MM.1S (cell line): ENCODE results near the gene ETV5.

Source experiments
- DNase-seq: peaks from one replicate; pipeline ENCODE4 v3.0.0-alpha.2; 2015
- H2AFZ ChIP-seq: fragments of 300-600 bp; sonication (generic); 2 replicates; pipeline ENCODE4 v1.6.0; 2016; ENCODE audit warnings: antibody characterized with exemption, low read length
- H3F3A ChIP-seq: fragments of 300-600 bp; sonication (generic); 2 replicates; pipeline ENCODE4 v1.6.1; 2016; ENCODE audit warnings: mild to moderate bottlenecking, antibody characterized with exemption, low read length, moderate library complexity, mixed read lengths; ENCODE audit not compliant: insufficient read depth
- H3K27ac ChIP-seq: fragments of 300-600 bp; sonication (generic); 2 replicates; pipeline ENCODE4 v1.5.1; 2016; ENCODE audit warnings: mild to moderate bottlenecking, low read length
- H3K27me3 ChIP-seq: fragments of 300-600 bp; sonication (generic); replicated peaks from 2 replicates; pipeline ENCODE4 v1.6.0; 2016; ENCODE audit warnings: low read length; ENCODE audit not compliant: insufficient read depth
- H3K36me3 ChIP-seq: fragments of 300-600 bp; sonication (generic); replicated peaks from 2 replicates; pipeline ENCODE4 v1.6.1; 2016; ENCODE audit warnings: mild to moderate bottlenecking, low read length, mixed read lengths; ENCODE audit not compliant: insufficient read depth
- H3K4me1 ChIP-seq: fragments of 300-600 bp; sonication (generic); 2 replicates; pipeline ENCODE4 v1.6.1; 2016; ENCODE audit warnings: low read length, mixed read lengths
- H3K4me2 ChIP-seq: fragments of 300-600 bp; sonication (generic); 2 replicates; pipeline ENCODE4 v1.6.0; 2016; ENCODE audit warnings: low read depth, low read length
- H3K4me3 ChIP-seq: fragments of 300-600 bp; sonication (generic); 2 replicates; pipeline ENCODE4 v1.5.1; 2016; ENCODE audit warnings: low read length, mixed read lengths
- H3K79me2 ChIP-seq: fragments of 300-600 bp; sonication (generic); 2 replicates; pipeline ENCODE4 v1.6.1; 2016; ENCODE audit warnings: mixed run types, low read length, mixed read lengths
- H3K9ac ChIP-seq: fragments of 300-600 bp; sonication (generic); 2 replicates; pipeline ENCODE4 v1.6.1; 2016; ENCODE audit warnings: low read length, mixed read lengths
- H3K9me2 ChIP-seq: fragments of 300-600 bp; sonication (generic); replicated peaks from 2 replicates; pipeline ENCODE4 v1.6.1; 2016; ENCODE audit warnings: mild to moderate bottlenecking, low read length, mixed read lengths; ENCODE audit not compliant: insufficient read depth
- H3K9me3 ChIP-seq: fragments of 300-600 bp; sonication (generic); replicated peaks from 2 replicates; pipeline ENCODE4 v1.6.1; 2016; ENCODE audit warnings: mild to moderate bottlenecking, low read length, mixed read lengths; ENCODE audit not compliant: insufficient read depth
- H4K20me1 ChIP-seq: fragments of 300-600 bp; sonication (generic); 2 replicates; pipeline ENCODE4 v1.6.1; 2016; ENCODE audit warnings: mild to moderate bottlenecking, low read length, moderate library complexity, mixed read lengths; ENCODE audit not compliant: insufficient read depth
- EZH2 ChIP-seq: fragments of 300-600 bp; sonication (generic); optimal IDR thresholded peaks from 2 replicates; pipeline ENCODE3; 2017; ENCODE audit warnings: low read depth, mild to moderate bottlenecking, antibody characterized with exemption, low read length, mixed read lengths
- EZH2phosphoT487 ChIP-seq: fragments of 300-600 bp; sonication (generic); IDR thresholded peaks from 2 replicates; pipeline ENCODE4 v1.6.1; 2018; ENCODE audit warnings: antibody characterized with exemption, low read length
- TF ChIP-seq, protein P1 (sequence below): fragments of 300-600 bp; sonication (generic); IDR thresholded peaks from 2 replicates; pipeline ENCODE4 v1.5.1; 2016; ENCODE audit warnings: antibody characterized with exemption, low read length, mixed read lengths

ETV5 gene

DNA sequence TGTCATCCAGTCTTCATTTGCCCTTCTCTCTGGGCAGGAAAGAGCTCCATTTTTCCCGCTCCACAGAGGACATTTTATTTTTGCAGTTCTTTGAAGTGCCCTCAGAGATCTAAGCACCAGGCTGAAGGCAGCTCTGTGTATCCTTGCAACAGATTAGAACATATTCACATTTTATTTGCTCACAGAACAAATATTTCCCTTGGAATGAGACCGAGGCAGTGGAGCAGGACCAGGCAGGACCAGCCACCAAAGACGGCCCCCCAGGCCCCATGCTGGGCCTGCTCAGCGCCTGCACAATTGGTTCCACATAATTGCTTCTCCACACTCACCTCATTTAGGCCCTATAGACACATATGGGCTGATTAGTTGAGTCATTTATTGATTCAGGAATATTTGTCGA is 15.7 kb upstream of the ETV5 start:
- Histone ChIP-seq H4K20me1 (no peaks in the 10 kb centered on the region), H3K27ac (no peak overlapping the region), H3K79me2 (no peaks in the 10 kb centered on the region), H3K27me3 (no peaks in the 10 kb centered on the region), H3K4me2 (no peak overlapping the region), H3K9me2 (no peaks in the 10 kb centered on the region), H3K9me3 (no peaks in the 10 kb centered on the region), H3K36me3 (no peaks in the 10 kb centered on the region), H3K9ac (no peak overlapping the region), H3K4me1 (peaks cover under 1% of the 10 kb centered on the region; the same call in 1 of the 2 replicates), H2AFZ (no peak overlapping the region), H3K4me3 (no peak overlapping the region), H3F3A (no peaks in the 10 kb centered on the region)
- no peak for DNase-seq
- no peak for TF ChIP-seq EZH2
- TF ChIP-seq EZH2phosphoT487, result no peak
- TF ChIP-seq, protein P1, sequence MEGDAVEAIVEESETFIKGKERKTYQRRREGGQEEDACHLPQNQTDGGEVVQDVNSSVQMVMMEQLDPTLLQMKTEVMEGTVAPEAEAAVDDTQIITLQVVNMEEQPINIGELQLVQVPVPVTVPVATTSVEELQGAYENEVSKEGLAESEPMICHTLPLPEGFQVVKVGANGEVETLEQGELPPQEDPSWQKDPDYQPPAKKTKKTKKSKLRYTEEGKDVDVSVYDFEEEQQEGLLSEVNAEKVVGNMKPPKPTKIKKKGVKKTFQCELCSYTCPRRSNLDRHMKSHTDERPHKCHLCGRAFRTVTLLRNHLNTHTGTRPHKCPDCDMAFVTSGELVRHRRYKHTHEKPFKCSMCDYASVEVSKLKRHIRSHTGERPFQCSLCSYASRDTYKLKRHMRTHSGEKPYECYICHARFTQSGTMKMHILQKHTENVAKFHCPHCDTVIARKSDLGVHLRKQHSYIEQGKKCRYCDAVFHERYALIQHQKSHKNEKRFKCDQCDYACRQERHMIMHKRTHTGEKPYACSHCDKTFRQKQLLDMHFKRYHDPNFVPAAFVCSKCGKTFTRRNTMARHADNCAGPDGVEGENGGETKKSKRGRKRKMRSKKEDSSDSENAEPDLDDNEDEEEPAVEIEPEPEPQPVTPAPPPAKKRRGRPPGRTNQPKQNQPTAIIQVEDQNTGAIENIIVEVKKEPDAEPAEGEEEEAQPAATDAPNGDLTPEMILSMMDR, result no peak

DNA sequence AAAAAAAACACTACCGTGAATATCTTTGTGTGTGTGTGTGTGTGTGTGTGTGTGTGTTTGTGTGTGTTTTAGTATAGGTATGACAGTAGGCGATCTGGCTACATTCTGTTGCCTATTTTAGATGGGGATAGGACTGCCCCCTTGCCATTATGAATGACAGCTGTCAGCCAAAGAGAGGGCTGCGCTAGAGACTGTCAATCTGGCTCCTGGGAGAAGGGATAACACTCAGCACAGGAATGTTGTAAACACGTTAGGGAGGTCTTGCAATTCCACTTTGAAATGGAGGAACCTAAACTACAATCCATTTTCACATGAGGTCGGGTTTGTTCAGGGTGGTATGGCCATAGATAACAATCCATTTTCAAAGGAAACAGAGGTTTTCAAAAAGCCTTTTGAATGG is 14.1 kb upstream of the ETV5 start:
- Histone ChIP-seq H3K27ac (no peak overlapping the region), H3F3A (peaks cover 12% of the 10 kb centered on the region), H3K4me2 (no peak overlapping the region), H3K4me1 (peaks cover 15% of the 10 kb centered on the region), H3K27me3 (no peaks in the 10 kb centered on the region), H3K9me3 (no peaks in the 10 kb centered on the region), H3K4me3 (no peak overlapping the region), H4K20me1 (no peaks in the 10 kb centered on the region), H2AFZ (no peak overlapping the region), H3K79me2 (no peaks in the 10 kb centered on the region), H3K9me2 (no peaks in the 10 kb centered on the region), H3K36me3 (no peaks in the 10 kb centered on the region), H3K9ac (no peak overlapping the region)
- no peak for TF ChIP-seq EZH2phosphoT487
- no peak for TF ChIP-seq EZH2
- TF ChIP-seq, protein P1, result no peak
- no peak for DNase-seq

DNA sequence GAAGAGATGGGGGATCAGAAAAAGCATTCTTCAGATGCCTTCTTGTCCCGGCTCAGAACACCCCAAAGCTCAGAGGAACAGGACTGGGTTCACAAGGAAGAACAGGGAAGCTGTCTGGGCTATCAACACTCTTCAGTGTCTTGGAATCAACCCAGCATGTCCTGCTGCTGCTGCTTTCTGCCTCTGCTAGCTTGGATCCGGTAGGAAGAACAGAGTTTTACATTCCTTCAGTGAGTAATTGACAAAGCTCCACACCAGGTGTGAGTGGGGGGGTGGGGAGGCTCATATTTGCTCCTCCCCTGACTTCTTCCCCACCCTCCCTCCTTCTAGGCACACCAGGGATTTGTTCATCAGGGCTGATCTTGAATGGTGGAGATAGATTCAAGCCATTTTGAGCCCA is 13.1 kb upstream of the ETV5 start:
- Histone ChIP-seq H3F3A (peaks cover 22% of the 10 kb centered on the region), H3K9ac (no peak overlapping the region), H3K27me3 (no peaks in the 10 kb centered on the region), H3K9me3 (no peaks in the 10 kb centered on the region), H3K4me2 (no peak overlapping the region), H3K4me1 (peaks cover 25% of the 10 kb centered on the region), H4K20me1 (no peaks in the 10 kb centered on the region), H2AFZ (no peak overlapping the region), H3K27ac (no peak overlapping the region), H3K79me2 (no peaks in the 10 kb centered on the region), H3K4me3 (no peak overlapping the region), H3K9me2 (no peaks in the 10 kb centered on the region), H3K36me3 (no peaks in the 10 kb centered on the region)
- TF ChIP-seq EZH2phosphoT487, result no peak
- TF ChIP-seq EZH2, result no peak
- TF ChIP-seq, protein P1, result no peak
- no peak for DNase-seq
